ENCODE measurements around the gene CHID1. TPM values are rescaled to one million over a fixed set of nuclear protein-coding genes. Genes with fewer than 3 reads are reported as not detected.

The CHID1 gene
- total RNA-seq, 1 donor from 2014 or later, result 72.9 TPM

- Histone ChIP-seq H3K4me3 (no peak overlapping the region), H3K27ac (no peak overlapping the region), H3K27me3 (no peaks in the 10 kb centered on the region), H3K4me1 (peaks cover 34% of the 10 kb centered on the region), H3K9me3 (no peaks in the 10 kb centered on the region), H3K36me3 (no peaks in the 10 kb centered on the region)
- TF ChIP-seq POLR2AphosphoS5 (IDR thresholded peaks at IDR 0.05; ENCODE audit: insufficient read depth in 1 of 2, low read depth in 1 of 2) (no peak), CTCF (IDR thresholded peaks at IDR 0.05) (no peak)
- intact Hi-C loops (cut with DNase I), result no loop called here
- DNase-seq (ENCODE audit: extremely low spot score in 2 of 2), result no peak
Observed at GRCh38 chr11:940496-941135, 30.0 kb upstream of the CHID1 start.

GRCh38 chr11:937841-938261 lies 27.2 kb upstream of the CHID1 start:
- Histone ChIP-seq H3K4me3 (no peak overlapping the region), H3K27ac (no peak overlapping the region), H3K9me3 (no peaks in the 10 kb centered on the region), H3K27me3 (no peaks in the 10 kb centered on the region), H3K36me3 (no peaks in the 10 kb centered on the region), H3K4me1 (peaks cover 48% of the 10 kb centered on the region)
- TF ChIP-seq POLR2A (IDR thresholded peaks at IDR 0.05), result no peak
- TF ChIP-seq POLR2AphosphoS5 (IDR thresholded peaks at IDR 0.05; ENCODE audit: insufficient read depth in 1 of 2, low read depth in 1 of 2), result no peak
- DNase-seq (ENCODE audit: extremely low spot score in 2 of 2), result no peak
- intact Hi-C loops (cut with DNase I), result no loop called here

GRCh38 chr11:936199-936598 lies 25.6 kb upstream of the CHID1 start:
- H3K27me3 ChIP-seq, result no peaks in the 10 kb centered on the region
- DNase-seq (ENCODE audit: extremely low spot score in 2 of 2), result no peak
- no peaks in the 10 kb centered on the region for H3K9me3 ChIP-seq
- TF ChIP-seq POLR2A (IDR thresholded peaks at IDR 0.05), result no peak
- TF ChIP-seq CTCF (IDR thresholded peaks at IDR 0.05), result no peak
- no peak for TF ChIP-seq POLR2AphosphoS5 (IDR thresholded peaks at IDR 0.05; ENCODE audit: insufficient read depth in 1 of 2, low read depth in 1 of 2)
- no peaks in the 10 kb centered on the region for H3K36me3 ChIP-seq
- H3K27ac ChIP-seq, result no peak overlapping the region
- H3K4me1 ChIP-seq, result peaks cover 58% of the 10 kb centered on the region
- no peak overlapping the region for H3K4me3 ChIP-seq
- intact Hi-C loops (cut with DNase I), result no loop called here

GRCh38 chr11:934527-934926 lies 23.9 kb upstream of the CHID1 start:
- no peak for TF ChIP-seq CTCF (IDR thresholded peaks at IDR 0.05)
- no peak for TF ChIP-seq POLR2AphosphoS5 (IDR thresholded peaks at IDR 0.05; ENCODE audit: insufficient read depth in 1 of 2, low read depth in 1 of 2)
- no peak for TF ChIP-seq POLR2A (IDR thresholded peaks at IDR 0.05)
- no peak overlapping the region for H3K27ac ChIP-seq
- no peaks in the 10 kb centered on the region for H3K36me3 ChIP-seq
- DNase-seq (ENCODE audit: extremely low spot score in 2 of 2), result no peak
- peaks cover 65% of the 10 kb centered on the region for H3K4me1 ChIP-seq
- intact Hi-C loops (cut with DNase I), result no loop called here
- no peaks in the 10 kb centered on the region for H3K27me3 ChIP-seq
- no peaks in the 10 kb centered on the region for H3K9me3 ChIP-seq
- no peak overlapping the region for H3K4me3 ChIP-seq

GRCh38 chr11:933936-934335 lies 23.3 kb upstream of the CHID1 start:
- TF ChIP-seq POLR2A (IDR thresholded peaks at IDR 0.05) (no peak), CTCF (IDR thresholded peaks at IDR 0.05) (no peak), POLR2AphosphoS5 (IDR thresholded peaks at IDR 0.05; ENCODE audit: insufficient read depth in 1 of 2, low read depth in 1 of 2) (no peak)
- no peaks in the 10 kb centered on the region for H3K27me3 ChIP-seq
- no peaks in the 10 kb centered on the region for H3K36me3 ChIP-seq
- H3K4me3 ChIP-seq, result no peak overlapping the region
- intact Hi-C loops (cut with DNase I), result no loop called here
- peaks cover 71% of the 10 kb centered on the region for H3K4me1 ChIP-seq
- no peak for DNase-seq (ENCODE audit: extremely low spot score in 2 of 2)
- H3K27ac ChIP-seq, result peak overlapping the region; percentile 5
- H3K9me3 ChIP-seq, result no peaks in the 10 kb centered on the region
